CD4-positive, alpha-beta T cell treated with Interleukin-12 subunit alpha and Interleukin-12 subunit beta, for 1 hour (primary cell): ENCODE results near the gene ZNF512.
"Not testable (repeated sequence)": the region's sequence is repeated elsewhere in the genome, so short reads cannot be mapped to it uniquely, and the experiment has no call there.

ENCODE experiments used
- DNase-seq: peaks from one replicate; pipeline ENCODE4 v3.0.0-alpha.2; 2020

ZNF512 gene

GRCh38 chr2:27582695-27583389 is at the start of gene ZNF512:
Gene ZNF512, plus strand, starts transcription at chr2:27583042. Its CDS starts 71 bp downstream, at chr2:27583113.
- peak; percentile 87 for DNase-seq

GRCh38 chr2:27537287-27537686 is 45.6 kb upstream of the ZNF512 start:
- no peak for DNase-seq

GRCh38 chr2:27538839-27539450 is 43.9 kb upstream of the ZNF512 start:
- not testable (repeated sequence) for DNase-seq

- not testable (repeated sequence) for DNase-seq
Measured at GRCh38 chr2:27539649-27540048, 43.2 kb upstream of the ZNF512 start.

GRCh38 chr2:27544143-27544821 is 38.6 kb upstream of the ZNF512 start:
- no peak for DNase-seq

GRCh38 chr2:27545348-27546141 is 37.3 kb upstream of the ZNF512 start:
- no peak for DNase-seq

GRCh38 chr2:27549303-27549702 is 33.5 kb upstream of the ZNF512 start:
- DNase-seq: no peak

GRCh38 chr2:27551514-27551913 is 31.3 kb upstream of the ZNF512 start:
- DNase-seq: no peak

- DNase-seq: no peak
Measured at GRCh38 chr2:27552941-27553340, 29.9 kb upstream of the ZNF512 start.

- DNase-seq: not testable (repeated sequence)
Measured at GRCh38 chr2:27554451-27554850, 28.4 kb upstream of the ZNF512 start.

- no peak for DNase-seq
Measured at GRCh38 chr2:27559228-27559627, 23.6 kb upstream of the ZNF512 start.

- DNase-seq: no peak
Measured at GRCh38 chr2:27561060-27561459, 21.8 kb upstream of the ZNF512 start.

- DNase-seq: no peak
Measured at GRCh38 chr2:27566628-27567027, 16.2 kb upstream of the ZNF512 start.

GRCh38 chr2:27569398-27569797 is 13.4 kb upstream of the ZNF512 start:
- DNase-seq: no peak

GRCh38 chr2:27571197-27571596 is 11.6 kb upstream of the ZNF512 start:
- no peak for DNase-seq

- DNase-seq: no peak
Measured at GRCh38 chr2:27571681-27572080, 11.2 kb upstream of the ZNF512 start.

- peak; percentile 12 for DNase-seq
Measured at GRCh38 chr2:27572439-27572838, 10.4 kb upstream of the ZNF512 start.

- peak; percentile 21 for DNase-seq
Measured at GRCh38 chr2:27572998-27573429, 9.8 kb upstream of the ZNF512 start.

GRCh38 chr2:27573452-27573851 is 9.4 kb upstream of the ZNF512 start:
- DNase-seq: no peak

GRCh38 chr2:27581417-27582128 is 1.3 kb upstream of the ZNF512 start:
- DNase-seq: no peak

GRCh38 chr2:27582129-27582694 is 630 bp upstream of the ZNF512 start:
- DNase-seq: no peak

- no peak for DNase-seq
Measured at GRCh38 chr2:27583390-27583915, 611 bp downstream of the ZNF512 start.
